Measurements from ENCODE around the gene LIPC.

GRCh38 chr15:58484791-58485600, 53.2 kb downstream of the LIPC start:
- no peak for TF ChIP-seq POLR2A (IDR thresholded peaks at IDR 0.05; ENCODE audit: low read depth, low read length)
- TF ChIP-seq CTCF (conservative IDR thresholded peaks at IDR 0.05; ENCODE audit: low read depth, low read length) = no peak
- no peak for TF ChIP-seq FOS (IDR thresholded peaks at IDR 0.05; ENCODE audit: low read depth, low read length)
- no peak for TF ChIP-seq USF2 (IDR thresholded peaks at IDR 0.05; ENCODE audit: low read depth, low read length)
- no peak for TF ChIP-seq CEBPB (IDR thresholded peaks at IDR 0.05; ENCODE audit: low read depth, low read length)
- no peak for TF ChIP-seq MXI1 (IDR thresholded peaks at IDR 0.05; ENCODE audit: borderline replicate concordance, low read depth, low read length)
- TF ChIP-seq RCOR1 (IDR thresholded peaks at IDR 0.05; ENCODE audit: insufficient replicate concordance, low read length) = no peak
- no peak for TF ChIP-seq ELK1 (IDR thresholded peaks at IDR 0.05; ENCODE audit: borderline replicate concordance, low read depth, low read length)
- no peak for TF ChIP-seq MAFK (IDR thresholded peaks at IDR 0.05; ENCODE audit: low read depth, low read length)
- TF ChIP-seq SMC3 (IDR thresholded peaks at IDR 0.05; ENCODE audit: low read depth, low read length) = no peak
- no peak for TF ChIP-seq MAZ (IDR thresholded peaks at IDR 0.05; ENCODE audit: borderline replicate concordance, low read depth, low read length)
- TF ChIP-seq RFX5 (IDR thresholded peaks at IDR 0.05; ENCODE audit: low read depth, low read length) = no peak
- TF ChIP-seq RAD21 (IDR thresholded peaks at IDR 0.05; ENCODE audit: low read length) = no peak

All from IMR-90 (cell line).